Effector memory CD4-positive, alpha-beta T cell (primary cell): ENCODE measurements around the gene TLX3.

Experiments used
- DNase-seq, 3 donors: peaks; one replicate each; pipeline ENCODE4 v3.0.0-alpha.2; 2020
- H3K27ac ChIP-seq: 2 replicates; pipeline ENCODE4 v1.7.0; 2013; ENCODE audit warnings: mild to moderate bottlenecking, low read length, moderate library complexity; ENCODE audit not compliant: insufficient read depth, poor library complexity, severe bottlenecking
- H3K27me3 ChIP-seq: replicated peaks from 2 replicates; pipeline ENCODE4 v1.7.0; 2013; ENCODE audit warnings: mild to moderate bottlenecking, low read length; ENCODE audit not compliant: insufficient read depth, control insufficient read depth, poor library complexity, severe bottlenecking
- H3K36me3 ChIP-seq: 2 replicates; pipeline ENCODE4 v1.7.0; 2013; ENCODE audit warnings: mild to moderate bottlenecking, low read length, moderate library complexity; ENCODE audit not compliant: control insufficient read depth, insufficient read depth
- H3K4me1 ChIP-seq: 2 replicates; pipeline ENCODE4 v1.7.0; 2013; ENCODE audit warnings: low read length, mild to moderate bottlenecking; ENCODE audit not compliant: control insufficient read depth, insufficient read depth, poor library complexity, severe bottlenecking
- H3K4me3 ChIP-seq: 2 replicates; pipeline ENCODE4 v1.7.0; 2013; ENCODE audit warnings: low read length, low read depth, mild to moderate bottlenecking; ENCODE audit not compliant: insufficient read depth, poor library complexity, severe bottlenecking
- H3K9me3 ChIP-seq: 2 replicates; pipeline ENCODE4 v1.7.0; 2013; ENCODE audit warnings: mild to moderate bottlenecking, low read length, moderate library complexity; ENCODE audit not compliant: control insufficient read depth

TLX3 gene

DNA sequence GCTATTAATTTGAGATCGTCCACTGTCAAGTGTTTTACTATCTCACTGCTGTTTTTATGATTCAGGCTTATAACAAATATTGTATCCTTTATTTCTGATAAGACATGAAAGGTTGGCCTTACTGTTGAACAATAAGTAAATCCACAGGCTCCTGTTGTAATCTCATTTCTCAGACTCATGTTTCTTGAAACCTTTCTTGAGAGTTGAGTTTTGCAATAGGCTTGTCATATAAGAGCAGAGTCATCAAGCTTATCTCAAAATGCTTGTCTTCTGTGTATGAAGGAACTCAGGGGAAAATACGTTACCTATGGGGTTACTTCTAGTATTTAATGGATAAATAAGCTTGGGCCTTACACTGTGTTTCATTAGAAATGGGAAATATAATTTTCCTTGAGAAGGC lies 9.2 kb upstream of the TLX3 start:
- Histone ChIP-seq H3K4me3 (no peak overlapping the region), H3K36me3 (no peaks in the 10 kb centered on the region), H3K9me3 (no peaks in the 10 kb centered on the region), H3K4me1 (no peaks in the 10 kb centered on the region), H3K27ac (no peak overlapping the region), H3K27me3 (no peaks in the 10 kb centered on the region)
- no peak for DNase-seq

DNA sequence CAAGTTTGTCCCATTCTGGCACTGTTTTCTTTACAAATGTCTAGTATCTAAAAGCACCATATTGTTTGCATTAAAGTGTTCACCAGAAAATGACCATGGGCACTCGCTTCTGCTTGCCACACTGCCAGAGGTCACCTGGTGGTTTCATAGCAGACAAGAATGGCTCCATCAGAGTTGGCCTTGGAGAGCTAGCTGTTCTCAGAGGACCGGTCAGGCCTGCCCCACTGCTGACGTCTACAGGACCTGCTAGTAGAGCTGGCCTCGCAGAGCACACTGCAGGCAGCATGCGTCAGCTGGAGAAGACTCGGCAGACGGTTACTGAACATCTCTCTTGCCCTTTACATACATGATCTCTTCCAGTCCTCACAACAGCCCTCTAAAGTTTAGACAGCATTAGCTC lies 8.7 kb upstream of the TLX3 start:
- no peak overlapping the region for H3K4me3 ChIP-seq
- H3K27ac ChIP-seq = no peak overlapping the region
- no peaks in the 10 kb centered on the region for H3K36me3 ChIP-seq
- DNase-seq = no peak
- no peaks in the 10 kb centered on the region for H3K27me3 ChIP-seq
- no peaks in the 10 kb centered on the region for H3K9me3 ChIP-seq
- no peaks in the 10 kb centered on the region for H3K4me1 ChIP-seq

DNA sequence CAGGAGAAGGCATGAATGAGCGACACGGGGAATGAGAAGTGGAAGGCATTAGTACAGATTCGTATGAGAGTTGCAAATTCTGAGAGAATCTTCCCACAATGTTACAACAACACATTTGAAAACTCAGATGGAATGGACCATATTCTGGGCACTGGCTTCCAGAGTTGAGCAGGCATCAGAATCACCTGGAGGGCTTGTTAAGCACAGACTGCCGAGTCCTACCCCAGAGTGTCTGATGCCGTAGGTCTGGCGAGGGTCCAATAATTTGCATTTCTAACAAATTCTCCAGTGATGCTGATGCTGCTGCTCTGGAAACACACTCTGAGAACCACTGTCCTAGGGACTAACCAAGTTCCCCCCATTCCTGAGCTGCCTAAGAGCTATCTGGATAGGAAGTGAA lies 2.9 kb upstream of the TLX3 start:
- Histone ChIP-seq H3K4me3 (no peak overlapping the region), H3K27ac (no peak overlapping the region), H3K36me3 (no peaks in the 10 kb centered on the region), H3K27me3 (peaks cover 16% of the 10 kb centered on the region), H3K4me1 (peaks cover 8% of the 10 kb centered on the region), H3K9me3 (no peaks in the 10 kb centered on the region)
- no peak for DNase-seq

DNA sequence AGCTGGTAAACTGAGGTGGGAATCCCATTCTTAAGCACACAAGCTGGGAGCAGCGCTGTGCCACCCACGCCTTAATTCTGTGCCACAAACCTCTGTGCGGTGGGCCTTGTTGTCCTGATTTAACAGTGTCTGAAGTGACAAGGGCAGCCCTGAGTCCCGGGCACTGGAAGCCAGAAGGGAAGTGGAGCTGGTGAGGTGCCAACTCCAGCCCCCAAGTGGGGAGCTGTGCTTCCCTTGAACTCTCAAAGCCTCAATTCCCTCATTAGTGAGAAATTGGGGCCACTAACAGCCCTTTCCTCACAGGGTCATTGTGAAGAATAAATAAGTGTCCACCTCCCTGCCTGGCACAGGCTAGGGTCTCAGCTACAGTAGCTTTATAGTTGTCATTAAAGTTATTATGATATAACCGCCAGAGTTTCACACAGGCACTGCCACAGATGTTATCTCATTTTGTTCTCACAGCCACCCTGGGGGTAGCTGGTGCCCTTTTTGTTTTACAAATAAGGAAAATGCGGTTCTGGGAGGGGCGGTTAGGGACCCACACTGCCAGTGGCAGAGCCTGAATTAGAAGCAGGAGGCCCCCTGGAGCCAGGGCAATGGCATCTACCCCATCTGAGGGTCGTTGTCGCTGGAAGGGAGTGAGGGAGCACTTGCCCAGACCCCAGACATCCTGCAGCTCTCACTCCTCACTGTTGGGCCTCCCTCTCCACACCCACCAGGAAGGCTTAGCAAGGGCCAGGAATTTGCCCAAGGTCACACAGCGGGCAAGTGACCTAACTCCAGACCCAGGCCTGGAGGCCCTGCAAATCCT lies 2.1 kb upstream of the TLX3 start:
- Histone ChIP-seq H3K27ac (no peak overlapping the region), H3K36me3 (no peaks in the 10 kb centered on the region), H3K9me3 (no peaks in the 10 kb centered on the region), H3K4me1 (peaks cover 13% of the 10 kb centered on the region), H3K27me3 (peaks cover 16% of the 10 kb centered on the region), H3K4me3 (no peak overlapping the region)
- DNase-seq = no peak

- Histone ChIP-seq H3K27me3 (peaks cover 16% of the 10 kb centered on the region), H3K4me1 (peaks cover 19% of the 10 kb centered on the region), H3K27ac (no peak overlapping the region), H3K36me3 (no peaks in the 10 kb centered on the region), H3K4me3 (no peak overlapping the region), H3K9me3 (no peaks in the 10 kb centered on the region)
- no peak for DNase-seq
These were observed 1.1 kb upstream of the TLX3 start for GRCh38 chr5:171307789-171308452.

- no peaks in the 10 kb centered on the region for H3K9me3 ChIP-seq
- no peak overlapping the region for H3K27ac ChIP-seq
- DNase-seq = no peak
- no peak overlapping the region for H3K4me3 ChIP-seq
- H3K36me3 ChIP-seq = no peaks in the 10 kb centered on the region
- H3K4me1 ChIP-seq = peaks cover 19% of the 10 kb centered on the region
- peaks cover 24% of the 10 kb centered on the region for H3K27me3 ChIP-seq
These were observed 496 bp downstream of the TLX3 start for GRCh38 chr5:171309276-171310211.

- DNase-seq = no peak
- Histone ChIP-seq H3K36me3 (no peaks in the 10 kb centered on the region), H3K27me3 (peaks cover 31% of the 10 kb centered on the region), H3K4me3 (no peak overlapping the region), H3K27ac (no peak overlapping the region), H3K4me1 (peaks cover 20% of the 10 kb centered on the region), H3K9me3 (no peaks in the 10 kb centered on the region)
These were observed 1.3 kb downstream of the TLX3 start for GRCh38 chr5:171310212-171310818.

DNA sequence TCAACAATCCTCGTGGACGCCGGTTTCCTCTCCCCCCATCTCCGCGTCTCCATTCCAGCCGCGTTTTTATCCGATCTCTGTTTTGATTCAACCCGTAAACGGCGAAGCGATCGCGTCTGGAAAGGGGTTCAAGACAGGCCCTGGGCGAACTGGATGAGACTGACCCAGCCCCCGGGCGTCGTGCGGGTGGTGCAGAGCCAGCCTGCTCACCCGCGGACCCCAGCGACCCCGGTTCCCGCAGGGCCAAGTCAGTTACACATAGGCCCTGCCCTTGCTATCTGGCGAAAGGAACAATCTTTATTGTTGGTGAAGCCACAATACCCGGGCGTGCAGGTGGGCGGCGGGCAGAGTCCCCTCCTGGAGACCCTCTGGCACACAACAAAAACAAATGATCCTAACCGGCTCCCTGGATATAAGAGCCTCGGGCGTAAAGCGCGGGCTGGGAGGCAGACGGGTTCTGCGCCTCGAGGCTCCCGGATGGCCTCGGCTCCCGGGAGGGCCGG lies 1.8 kb downstream of the TLX3 start:
- H3K27me3 ChIP-seq = peaks cover 37% of the 10 kb centered on the region
- no peak overlapping the region for H3K4me3 ChIP-seq
- no peak overlapping the region for H3K27ac ChIP-seq
- H3K4me1 ChIP-seq = peaks cover 23% of the 10 kb centered on the region
- no peaks in the 10 kb centered on the region for H3K36me3 ChIP-seq
- H3K9me3 ChIP-seq = no peaks in the 10 kb centered on the region
- no peak for DNase-seq

GRCh38 chr5:171311322-171312077 lies 2.5 kb downstream of the TLX3 start:
- H3K36me3 ChIP-seq = no peaks in the 10 kb centered on the region
- H3K4me1 ChIP-seq = peaks cover 23% of the 10 kb centered on the region
- no peak overlapping the region for H3K4me3 ChIP-seq
- H3K27me3 ChIP-seq = peaks cover 40% of the 10 kb centered on the region
- H3K9me3 ChIP-seq = no peaks in the 10 kb centered on the region
- no peak overlapping the region for H3K27ac ChIP-seq
- DNase-seq = no peak
